Activated T-cell treated with anti-CD3 and anti-CD28 coated beads, Interleukin-2, amount 50 U/mL, for 72 hours (primary cell): ENCODE data around the gene ISYNA1. TPM values are rescaled to one million over a fixed set of nuclear protein-coding genes. Genes with fewer than 3 reads are reported as not detected.
A peak's percentile ranks its signal among the peaks of the same experiment; 100 is the strongest.

Source experiments
- ATAC-seq, 2 donors: fragments of 150-1000 bp; cut with Tn5 transposase; replicated peaks in 1 of 2; 2 replicates each; pipeline ENCODE4 v1.10.0; 2021; ENCODE audit warnings: moderate library complexity in 2 of 2, mild to moderate bottlenecking in 1 of 2
- DNase-seq, 2 donors: peaks; one replicate each; pipeline ENCODE4 v3.0.0; 2021 to 2022; ENCODE audit warnings: mixed read lengths in 1 of 2
- H3K27ac Mint-ChIP-seq: one replicate; pipeline ENCODE4 v1.8.0; 2022; ENCODE audit warnings: mild to moderate bottlenecking, moderate library complexity, mixed read lengths
- H3K27me3 Mint-ChIP-seq: one replicate; pipeline ENCODE4 v1.8.0; 2022; ENCODE audit warnings: low read depth, mixed read lengths
- H3K36me3 Mint-ChIP-seq, 2 donors: one replicate each; pipeline ENCODE4 v1.8.0; 2022; ENCODE audit warnings: mixed read lengths in 2 of 2, mild to moderate bottlenecking in 1 of 2; ENCODE audit not compliant: insufficient read depth in 2 of 2
- H3K4me1 Mint-ChIP-seq: one replicate; pipeline ENCODE4 v1.8.0; 2022; ENCODE audit warnings: low read depth, mixed read lengths
- H3K4me3 Mint-ChIP-seq, 2 donors: one replicate each; pipeline ENCODE4 v1.8.0; 2022; ENCODE audit warnings: mild to moderate bottlenecking in 2 of 2, mixed read lengths in 2 of 2, moderate library complexity in 2 of 2
- H3K9me3 Mint-ChIP-seq, 2 donors: one replicate each; pipeline ENCODE4 v1.8.0; 2022; ENCODE audit warnings: mixed read lengths in 2 of 2
- total RNA-seq, 2 donors: library from RNA; stranded (reverse); gene quantifications; one replicate each; pipeline ENCODE4 v1.2.3, GENCODE V29; 2022

Gene ISYNA1
- 10 to 100 TPM; 20.5 to 24.8 TPM for total RNA-seq

- peak; percentile 54 to 59 for DNase-seq
- peaks cover 22% of the 10 kb centered on the region for H3K4me1 Mint-ChIP-seq
Observed at GRCh38 chr19:18437491-18438330, at the start of gene ISYNA1. Gene ISYNA1, minus strand, starts transcription at chr19:18438133. Its CDS starts 154 bp downstream, at chr19:18437979.

GRCh38 chr19:18486746-18487145, 48.8 kb upstream of the ISYNA1 start:
- H3K27ac Mint-ChIP-seq: peak overlapping the region; percentile 14
- no peak for DNase-seq
- ATAC-seq: peak in 1 of 2 donors; percentile 2
- H3K9me3 Mint-ChIP-seq: no peaks in the 10 kb centered on the region
- no peaks in the 10 kb centered on the region for H3K36me3 Mint-ChIP-seq
- no peaks in the 10 kb centered on the region for H3K27me3 Mint-ChIP-seq
- peak overlapping the region; percentile 62 to 68 for H3K4me3 Mint-ChIP-seq
- H3K4me1 Mint-ChIP-seq: peaks cover 58% of the 10 kb centered on the region

More at GRCh38 chr19:18437491-18438330, at the start of gene ISYNA1:
- no peak within 1 kb of the TSS for H3K27ac Mint-ChIP-seq
- peak within 1 kb of the TSS; percentile 73 to 78 for H3K4me3 Mint-ChIP-seq
- peak; percentile 34 to 41 for ATAC-seq
- H3K36me3 Mint-ChIP-seq: peaks cover 3 to 6% of the 10 kb centered on the region in 2 donors
- H3K9me3 Mint-ChIP-seq: peaks cover 3 to 4% of the 10 kb centered on the region in 2 donors
- no peaks in the 10 kb centered on the region for H3K27me3 Mint-ChIP-seq

GRCh38 chr19:18484992-18485391, 47.1 kb upstream of the ISYNA1 start:
- no peak for ATAC-seq
- Mint-ChIP-seq H3K27ac (peak overlapping the region; percentile 20), H3K36me3 (no peaks in the 10 kb centered on the region), H3K9me3 (no peaks in the 10 kb centered on the region), H3K4me1 (peaks cover 74% of the 10 kb centered on the region), H3K27me3 (no peaks in the 10 kb centered on the region), H3K4me3 (peak overlapping the region in 1 of 2 donors; percentile 36)
- no peak for DNase-seq

GRCh38 chr19:18483119-18483890, 45.4 kb upstream of the ISYNA1 start:
- Mint-ChIP-seq H3K27ac (peak overlapping the region; percentile 80), H3K27me3 (no peaks in the 10 kb centered on the region), H3K4me1 (peaks cover 88% of the 10 kb centered on the region), H3K9me3 (no peaks in the 10 kb centered on the region), H3K36me3 (no peaks in the 10 kb centered on the region), H3K4me3 (peak overlapping the region; percentile 34 to 67)
- no peak for ATAC-seq
- DNase-seq: no peak

- peak; percentile 37 to 40 for DNase-seq
- H3K27me3 Mint-ChIP-seq: no peaks in the 10 kb centered on the region
- H3K36me3 Mint-ChIP-seq: no peaks in the 10 kb centered on the region
- H3K9me3 Mint-ChIP-seq: no peaks in the 10 kb centered on the region
- ATAC-seq: peak; percentile 48 to 51
- peak overlapping the region; percentile 80 for H3K27ac Mint-ChIP-seq
- H3K4me1 Mint-ChIP-seq: peaks cover 88% of the 10 kb centered on the region
- H3K4me3 Mint-ChIP-seq: peak overlapping the region; percentile 55 to 67
Observed at GRCh38 chr19:18481505-18482222, 43.7 kb upstream of the ISYNA1 start.

- H3K9me3 Mint-ChIP-seq: no peaks in the 10 kb centered on the region
- peak overlapping the region; percentile 69 to 90 for H3K4me3 Mint-ChIP-seq
- peaks cover 86% of the 10 kb centered on the region for H3K4me1 Mint-ChIP-seq
- ATAC-seq (no peak), DNase-seq (no peak)
- no peaks in the 10 kb centered on the region for H3K27me3 Mint-ChIP-seq
- H3K36me3 Mint-ChIP-seq: no peaks in the 10 kb centered on the region
- H3K27ac Mint-ChIP-seq: peak overlapping the region; percentile 98
Observed at GRCh38 chr19:18480006-18480691, 42.2 kb upstream of the ISYNA1 start.

- H3K36me3 Mint-ChIP-seq: no peaks in the 10 kb centered on the region
- peaks cover 74% of the 10 kb centered on the region for H3K4me1 Mint-ChIP-seq
- peak overlapping the region; percentile 98 for H3K27ac Mint-ChIP-seq
- H3K9me3 Mint-ChIP-seq: no peaks in the 10 kb centered on the region
- H3K4me3 Mint-ChIP-seq: peak overlapping the region; percentile 90 to 91
- H3K27me3 Mint-ChIP-seq: no peaks in the 10 kb centered on the region
- peak; percentile 82 to 83 for DNase-seq
- ATAC-seq: peak; percentile 89 to 91
Observed at GRCh38 chr19:18478545-18479311, 40.8 kb upstream of the ISYNA1 start.

- Mint-ChIP-seq H3K27me3 (no peaks in the 10 kb centered on the region), H3K27ac (peak overlapping the region; percentile 98), H3K36me3 (no peaks in the 10 kb centered on the region), H3K4me1 (peaks cover 71% of the 10 kb centered on the region), H3K4me3 (peak overlapping the region; percentile 7 to 17), H3K9me3 (no peaks in the 10 kb centered on the region)
- no peak for ATAC-seq
- DNase-seq: no peak
Observed at GRCh38 chr19:18477974-18478373, 40.0 kb upstream of the ISYNA1 start.

DNA sequence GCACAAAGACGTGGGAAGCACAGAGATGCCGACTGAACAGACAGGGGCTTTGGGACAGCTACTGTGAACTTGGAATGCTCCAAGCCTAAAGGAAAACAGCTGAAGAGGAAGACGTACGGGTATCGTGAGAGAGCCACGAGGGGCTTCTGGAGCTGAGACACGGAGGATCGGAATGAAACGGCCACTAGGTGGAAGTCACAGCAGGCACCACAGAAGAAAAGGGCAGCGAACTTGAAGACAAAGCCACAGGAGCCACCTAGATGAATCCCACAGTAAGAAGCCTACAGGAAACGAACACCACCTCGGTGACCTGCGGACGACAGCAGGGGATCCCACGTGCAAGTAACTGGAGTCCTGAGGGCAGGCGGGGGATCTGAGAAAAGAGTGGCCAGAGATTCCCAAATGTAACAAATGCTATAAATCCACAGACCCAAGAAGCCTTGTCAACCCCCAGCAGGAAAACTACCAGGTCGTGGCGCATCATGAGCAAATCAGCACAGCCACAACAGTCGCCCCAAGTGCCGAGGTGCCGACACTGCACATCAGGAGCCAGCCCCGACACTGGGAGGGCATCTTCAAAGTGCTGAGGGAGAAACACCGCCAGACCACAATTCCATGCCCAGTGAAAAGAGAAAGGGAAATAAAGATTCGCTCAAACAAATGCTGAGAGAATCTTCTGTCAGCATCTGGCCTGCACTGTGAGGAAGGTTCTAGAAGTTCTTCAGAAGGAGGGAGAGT, 39.3 kb upstream of the ISYNA1 start:
- Mint-ChIP-seq H3K4me1 (peaks cover 64% of the 10 kb centered on the region), H3K36me3 (no peaks in the 10 kb centered on the region), H3K4me3 (peak overlapping the region; percentile 7 to 17), H3K27me3 (no peaks in the 10 kb centered on the region), H3K9me3 (no peaks in the 10 kb centered on the region), H3K27ac (peak overlapping the region; percentile 98)
- no peak for DNase-seq
- ATAC-seq: no peak

DNA sequence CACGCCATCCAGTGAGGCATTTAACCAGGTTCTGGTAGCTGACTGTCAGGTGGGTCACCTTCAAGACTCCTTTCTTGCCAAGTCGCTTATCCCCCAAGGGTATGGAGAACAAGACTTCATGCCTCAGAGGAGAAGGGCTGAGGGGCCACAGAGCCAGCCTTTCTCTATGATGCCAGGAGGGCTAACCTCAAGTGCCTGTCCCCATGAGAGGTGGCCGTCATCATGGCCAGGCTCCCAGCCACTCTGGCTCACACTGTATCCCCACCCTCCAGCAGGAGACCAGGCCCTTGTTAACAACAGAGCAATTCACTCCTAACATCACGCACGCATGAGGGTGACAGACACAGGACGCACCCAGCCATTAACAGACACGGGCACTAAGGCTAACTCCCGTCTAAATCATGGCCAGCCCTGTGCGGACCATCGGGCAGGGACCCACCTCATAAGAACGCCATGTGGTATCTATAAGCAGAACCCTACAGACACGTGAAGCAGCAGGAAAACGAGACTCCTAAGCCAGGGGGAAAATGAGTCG, 38.6 kb upstream of the ISYNA1 start:
- DNase-seq (no peak), ATAC-seq (no peak)
- peaks cover 57% of the 10 kb centered on the region for H3K4me1 Mint-ChIP-seq
- H3K4me3 Mint-ChIP-seq: no peak overlapping the region
- H3K27me3 Mint-ChIP-seq: no peaks in the 10 kb centered on the region
- no peaks in the 10 kb centered on the region for H3K9me3 Mint-ChIP-seq
- H3K27ac Mint-ChIP-seq: peak overlapping the region; percentile 98
- H3K36me3 Mint-ChIP-seq: no peaks in the 10 kb centered on the region

- Mint-ChIP-seq H3K27ac (peak overlapping the region; percentile 86), H3K4me3 (no peak overlapping the region)
Observed at GRCh38 chr19:18475762-18476331, 37.9 kb upstream of the ISYNA1 start.

More at GRCh38 chr19:18475762-18476331, 37.9 kb upstream of the ISYNA1 start:
- H3K36me3 Mint-ChIP-seq: no peaks in the 10 kb centered on the region
- DNase-seq (no peak), ATAC-seq (no peak)
- H3K27me3 Mint-ChIP-seq: no peaks in the 10 kb centered on the region
- peaks cover 50% of the 10 kb centered on the region for H3K4me1 Mint-ChIP-seq
- H3K9me3 Mint-ChIP-seq: no peaks in the 10 kb centered on the region
